ENCODE results near the gene ZNF415. TPM values are rescaled to one million over a fixed set of nuclear protein-coding genes. Genes with fewer than 3 reads are reported as not detected.
"Not testable (repeated sequence)": the region's sequence is repeated elsewhere in the genome, so short reads cannot be mapped to it uniquely, and the experiment has no call there.

ZNF415 gene
- total RNA-seq, 1 experiment from 2014 or later: not detected

DNA sequence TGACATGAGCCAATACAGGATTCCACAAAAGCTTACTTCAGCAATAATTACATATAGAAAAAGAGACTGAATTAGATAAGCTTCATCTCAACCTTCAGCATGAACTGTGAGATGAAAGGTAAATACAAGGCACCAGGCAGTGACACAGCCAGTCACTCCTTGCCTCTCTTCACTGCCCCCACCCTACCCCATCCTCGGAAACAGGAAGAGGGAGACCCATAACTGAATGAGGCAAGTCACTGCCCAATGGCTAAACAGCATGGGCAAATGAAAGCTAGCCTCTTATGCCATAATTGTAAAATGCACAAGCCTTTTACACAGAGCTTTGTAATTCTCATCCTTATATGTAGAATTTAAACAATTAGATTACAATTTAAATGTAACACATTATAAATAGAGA lies 31.2 kb downstream of the ZNF415 start:
- intact Hi-C loops (cut with micrococcal nuclease): no loop called here
- RAD21 ChIA-PET (ENCODE audit: low non-redundant PET in 1 of 2, low total read pairs in 2 of 2, uncharacterized antibody in 2 of 2, unreplicated experiment in 2 of 2): no interaction called here

DNA sequence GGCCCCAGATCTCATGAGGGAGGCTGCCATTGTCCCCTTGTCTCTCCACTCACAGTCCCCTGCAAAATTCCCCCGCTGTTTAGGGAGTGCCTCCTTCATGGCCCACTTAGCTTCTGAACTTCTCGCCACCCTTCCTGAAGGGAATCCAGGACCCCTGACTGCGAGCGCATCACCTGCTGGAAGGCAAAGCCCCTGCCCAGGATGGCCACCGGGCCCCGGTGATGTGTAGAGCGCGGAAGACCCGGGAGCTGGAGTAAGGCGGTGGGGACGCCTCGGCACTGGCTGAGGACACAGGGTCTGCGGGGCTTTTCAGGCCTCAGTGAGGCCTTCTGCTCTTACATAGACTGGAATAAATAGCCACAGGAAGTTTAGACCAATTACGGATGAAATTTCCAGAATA lies 34.1 kb downstream of the ZNF415 start:
- POLR2A ChIA-PET; CTCF ChIA-PET; H2AFZ ChIP-seq (ENCODE audit: low read depth, low read length, poor library complexity, severe bottlenecking); RAD21 ChIA-PET (ENCODE audit: low non-redundant PET in 1 of 2, low total read pairs in 2 of 2, uncharacterized antibody in 2 of 2, unreplicated experiment in 2 of 2); H4K20me1 ChIP-seq (ENCODE audit: insufficient read depth); BruUV-seq (replicated peaks); H3K9ac ChIP-seq (ENCODE audit: low read length); H3K9me2 ChIP-seq (ENCODE audit: insufficient read depth); H3K4me2 ChIP-seq (ENCODE audit: low read length); ATAC-seq; H3K9me3 ChIP-seq (ENCODE audit: control insufficient read depth in 1 of 2, insufficient read depth in 1 of 2, low read depth in 1 of 2, low read length in 2 of 2); H3K4me3 ChIP-seq (replicated peaks in 1 of 2; ENCODE audit: low read depth in 1 of 2, low read length in 2 of 2); H3K4me1 ChIP-seq (ENCODE audit: control insufficient read depth in 1 of 2, insufficient read depth in 2 of 2, low read length in 2 of 2); DNase-seq (ENCODE audit: low read depth, low spot score); H3K27me3 ChIP-seq (ENCODE audit: insufficient read depth, low read length); H3K27ac ChIP-seq (ENCODE audit: low read depth, low read length): not testable (repeated sequence)
- peaks cover 0 to 12% of the 10 kb centered on the region in 2 experiments; a peak in 2 of 4 replicates for H3K36me3 ChIP-seq (ENCODE audit: control insufficient read depth in 1 of 2, insufficient read depth in 2 of 2, low read length in 2 of 2)
- intact Hi-C loops (cut with micrococcal nuclease): loop anchor here (2.0 kb wide), 1 partner anchor 32 kb away; no protein-coding TSS in a partner anchor
- peaks cover 35% of the 10 kb centered on the region for H3K79me2 ChIP-seq (ENCODE audit: insufficient read depth, low read length)

More for the DNA sequence above, 31.2 kb downstream of the ZNF415 start:
- peaks cover 30% of the 10 kb centered on the region for H3K79me2 ChIP-seq (ENCODE audit: insufficient read depth, low read length)
- DNase-seq (ENCODE audit: low read depth, low spot score) (no peak), ATAC-seq (no peak)
- no peaks in the 10 kb centered on the region for H3K9me3 ChIP-seq (ENCODE audit: control insufficient read depth in 1 of 2, insufficient read depth in 1 of 2, low read depth in 1 of 2, low read length in 2 of 2)
- BruUV-seq (replicated peaks): no TSS peak
- H3K9me2 ChIP-seq (ENCODE audit: insufficient read depth): no peaks in the 10 kb centered on the region
- ChIA-PET CTCF (no interaction called here), POLR2A (no interaction called here)
- H3K9ac ChIP-seq (ENCODE audit: low read length): no peak overlapping the region
- no peak overlapping the region for H3K4me3 ChIP-seq (replicated peaks in 1 of 2; ENCODE audit: low read depth in 1 of 2, low read length in 2 of 2)
- peaks cover 5 to 12% of the 10 kb centered on the region in 2 experiments; a peak in 3 of 4 replicates for H3K4me1 ChIP-seq (ENCODE audit: control insufficient read depth in 1 of 2, insufficient read depth in 2 of 2, low read length in 2 of 2)
- no peak overlapping the region for H3K27ac ChIP-seq (ENCODE audit: low read depth, low read length)
- TF ChIP-seq, protein P1, sequence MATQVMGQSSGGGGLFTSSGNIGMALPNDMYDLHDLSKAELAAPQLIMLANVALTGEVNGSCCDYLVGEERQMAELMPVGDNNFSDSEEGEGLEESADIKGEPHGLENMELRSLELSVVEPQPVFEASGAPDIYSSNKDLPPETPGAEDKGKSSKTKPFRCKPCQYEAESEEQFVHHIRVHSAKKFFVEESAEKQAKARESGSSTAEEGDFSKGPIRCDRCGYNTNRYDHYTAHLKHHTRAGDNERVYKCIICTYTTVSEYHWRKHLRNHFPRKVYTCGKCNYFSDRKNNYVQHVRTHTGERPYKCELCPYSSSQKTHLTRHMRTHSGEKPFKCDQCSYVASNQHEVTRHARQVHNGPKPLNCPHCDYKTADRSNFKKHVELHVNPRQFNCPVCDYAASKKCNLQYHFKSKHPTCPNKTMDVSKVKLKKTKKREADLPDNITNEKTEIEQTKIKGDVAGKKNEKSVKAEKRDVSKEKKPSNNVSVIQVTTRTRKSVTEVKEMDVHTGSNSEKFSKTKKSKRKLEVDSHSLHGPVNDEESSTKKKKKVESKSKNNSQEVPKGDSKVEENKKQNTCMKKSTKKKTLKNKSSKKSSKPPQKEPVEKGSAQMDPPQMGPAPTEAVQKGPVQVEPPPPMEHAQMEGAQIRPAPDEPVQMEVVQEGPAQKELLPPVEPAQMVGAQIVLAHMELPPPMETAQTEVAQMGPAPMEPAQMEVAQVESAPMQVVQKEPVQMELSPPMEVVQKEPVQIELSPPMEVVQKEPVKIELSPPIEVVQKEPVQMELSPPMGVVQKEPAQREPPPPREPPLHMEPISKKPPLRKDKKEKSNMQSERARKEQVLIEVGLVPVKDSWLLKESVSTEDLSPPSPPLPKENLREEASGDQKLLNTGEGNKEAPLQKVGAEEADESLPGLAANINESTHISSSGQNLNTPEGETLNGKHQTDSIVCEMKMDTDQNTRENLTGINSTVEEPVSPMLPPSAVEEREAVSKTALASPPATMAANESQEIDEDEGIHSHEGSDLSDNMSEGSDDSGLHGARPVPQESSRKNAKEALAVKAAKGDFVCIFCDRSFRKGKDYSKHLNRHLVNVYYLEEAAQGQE (IDR thresholded peaks at IDR 0.05; ENCODE audit: low read depth): no peak
- no peak for TF ChIP-seq EGR1 (IDR thresholded peaks at IDR 0.05; ENCODE audit: low read depth)
- no peak for TF ChIP-seq YY1 (IDR thresholded peaks at IDR 0.05; ENCODE audit: extremely low read depth, insufficient replicate concordance, low read depth, low read length)
- no peak for TF ChIP-seq POLR2AphosphoS5 (IDR thresholded peaks at IDR 0.05; ENCODE audit: low read depth, low read length)
- TF ChIP-seq CEBPB (IDR thresholded peaks at IDR 0.05; ENCODE audit: low read depth): no peak
- TF ChIP-seq, protein P2, sequence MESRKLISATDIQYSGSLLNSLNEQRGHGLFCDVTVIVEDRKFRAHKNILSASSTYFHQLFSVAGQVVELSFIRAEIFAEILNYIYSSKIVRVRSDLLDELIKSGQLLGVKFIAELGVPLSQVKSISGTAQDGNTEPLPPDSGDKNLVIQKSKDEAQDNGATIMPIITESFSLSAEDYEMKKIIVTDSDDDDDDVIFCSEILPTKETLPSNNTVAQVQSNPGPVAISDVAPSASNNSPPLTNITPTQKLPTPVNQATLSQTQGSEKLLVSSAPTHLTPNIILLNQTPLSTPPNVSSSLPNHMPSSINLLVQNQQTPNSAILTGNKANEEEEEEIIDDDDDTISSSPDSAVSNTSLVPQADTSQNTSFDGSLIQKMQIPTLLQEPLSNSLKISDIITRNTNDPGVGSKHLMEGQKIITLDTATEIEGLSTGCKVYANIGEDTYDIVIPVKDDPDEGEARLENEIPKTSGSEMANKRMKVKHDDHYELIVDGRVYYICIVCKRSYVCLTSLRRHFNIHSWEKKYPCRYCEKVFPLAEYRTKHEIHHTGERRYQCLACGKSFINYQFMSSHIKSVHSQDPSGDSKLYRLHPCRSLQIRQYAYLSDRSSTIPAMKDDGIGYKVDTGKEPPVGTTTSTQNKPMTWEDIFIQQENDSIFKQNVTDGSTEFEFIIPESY (IDR thresholded peaks at IDR 0.05; ENCODE audit: extremely low read depth, insufficient replicate concordance, low read length): no peak
- TF ChIP-seq EZH2phosphoT487 (IDR thresholded peaks at IDR 0.05; ENCODE audit: borderline replicate concordance): no peak
- H3K27me3 ChIP-seq (ENCODE audit: insufficient read depth, low read length): no peaks in the 10 kb centered on the region
- no peaks in the 10 kb centered on the region for H4K20me1 ChIP-seq (ENCODE audit: insufficient read depth)
- peaks cover 0 to 7% of the 10 kb centered on the region in 2 experiments; a peak in 2 of 4 replicates for H3K36me3 ChIP-seq (ENCODE audit: control insufficient read depth in 1 of 2, insufficient read depth in 2 of 2, low read length in 2 of 2)
- no peak overlapping the region for H2AFZ ChIP-seq (ENCODE audit: low read depth, low read length, poor library complexity, severe bottlenecking)
- H3K4me2 ChIP-seq (ENCODE audit: low read length): peak overlapping the region; percentile 91; the same call in 1 of the 2 replicates

Measured in HCT116 (cell line).